ENCODE data around the gene SF3B1.

DNA sequence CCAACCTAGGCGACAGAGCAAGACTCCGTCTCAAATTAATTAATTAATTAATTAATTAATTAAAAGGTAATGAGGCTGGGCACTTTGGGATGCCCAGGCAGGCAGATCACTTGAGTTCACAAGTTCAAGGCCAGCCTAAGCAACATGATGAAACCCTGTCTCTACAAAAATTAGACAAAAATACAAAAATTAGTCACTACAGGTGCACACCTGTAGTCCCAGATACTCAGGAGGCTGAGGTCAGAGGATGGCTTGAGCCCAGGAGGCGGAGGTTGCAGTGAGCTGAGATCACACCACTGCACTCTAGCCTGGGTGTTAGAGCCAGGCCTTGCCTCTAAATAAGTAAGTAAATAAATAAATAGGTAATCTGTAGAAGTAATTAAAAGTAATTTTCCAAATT is 6.8 kb downstream of the SF3B1 start:
- TF ChIP-seq CTCF (IDR thresholded peaks at IDR 0.05) (no peak), EP300 (IDR thresholded peaks at IDR 0.05) (no peak), POLR2A (IDR thresholded peaks at IDR 0.05) (no peak)

Data from gastroesophageal sphincter (tissue), 3 donors.